Measurements from ENCODE around the gene GLI3.

GLI3 gene

DNA sequence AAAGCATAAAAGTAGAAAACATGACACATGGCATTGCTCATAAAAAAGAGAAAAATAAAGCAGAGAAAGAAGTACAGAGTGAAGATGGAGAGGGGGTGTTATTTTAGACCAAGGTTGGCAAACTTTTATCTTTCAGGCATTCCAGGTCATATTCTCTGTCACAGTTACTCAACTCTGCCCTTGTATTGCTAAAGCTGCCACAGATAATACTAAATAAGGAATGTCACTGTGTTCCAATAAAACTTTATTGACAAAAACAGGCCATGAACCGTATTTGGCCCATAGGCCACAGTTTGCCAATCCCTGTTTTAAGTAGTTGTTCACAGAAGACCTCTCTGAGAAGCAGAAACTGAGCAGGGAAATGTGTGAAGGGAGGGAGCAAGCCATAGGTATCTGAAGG is 167.4 kb downstream of the GLI3 start:
- ChIA-PET CTCF (no interaction called here), POLR2A (no interaction called here)
- TF ChIP-seq, protein P1, sequence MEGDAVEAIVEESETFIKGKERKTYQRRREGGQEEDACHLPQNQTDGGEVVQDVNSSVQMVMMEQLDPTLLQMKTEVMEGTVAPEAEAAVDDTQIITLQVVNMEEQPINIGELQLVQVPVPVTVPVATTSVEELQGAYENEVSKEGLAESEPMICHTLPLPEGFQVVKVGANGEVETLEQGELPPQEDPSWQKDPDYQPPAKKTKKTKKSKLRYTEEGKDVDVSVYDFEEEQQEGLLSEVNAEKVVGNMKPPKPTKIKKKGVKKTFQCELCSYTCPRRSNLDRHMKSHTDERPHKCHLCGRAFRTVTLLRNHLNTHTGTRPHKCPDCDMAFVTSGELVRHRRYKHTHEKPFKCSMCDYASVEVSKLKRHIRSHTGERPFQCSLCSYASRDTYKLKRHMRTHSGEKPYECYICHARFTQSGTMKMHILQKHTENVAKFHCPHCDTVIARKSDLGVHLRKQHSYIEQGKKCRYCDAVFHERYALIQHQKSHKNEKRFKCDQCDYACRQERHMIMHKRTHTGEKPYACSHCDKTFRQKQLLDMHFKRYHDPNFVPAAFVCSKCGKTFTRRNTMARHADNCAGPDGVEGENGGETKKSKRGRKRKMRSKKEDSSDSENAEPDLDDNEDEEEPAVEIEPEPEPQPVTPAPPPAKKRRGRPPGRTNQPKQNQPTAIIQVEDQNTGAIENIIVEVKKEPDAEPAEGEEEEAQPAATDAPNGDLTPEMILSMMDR (IDR thresholded peaks at IDR 0.05; ENCODE audit: insufficient read depth, low read length, missing control alignments), result no peak
- DNase-seq (ENCODE audit: low read depth, low spot score), result no peak
- H3K4me3 ChIP-seq (ENCODE audit: low read depth, low read length), result no peak overlapping the region

GRCh38 chr7:42068554-42069280 is 168.3 kb downstream of the GLI3 start:
- TF ChIP-seq, protein P1 (IDR thresholded peaks at IDR 0.05; ENCODE audit: insufficient read depth, low read length, missing control alignments), result no peak
- no peak overlapping the region for H3K4me3 ChIP-seq (ENCODE audit: low read depth, low read length)
- CTCF ChIA-PET, result interaction anchor here (0.9 to 1.3 kb wide), 2 partner anchors 9 to 22 kb away, joined by 3 read pairs; no protein-coding TSS in a partner anchor
- no peak for DNase-seq (ENCODE audit: low read depth, low spot score)
- POLR2A ChIA-PET, result no interaction called here

- TF ChIP-seq, protein P1 (IDR thresholded peaks at IDR 0.05; ENCODE audit: insufficient read depth, low read length, missing control alignments), result no peak
- no peak for DNase-seq (ENCODE audit: low read depth, low spot score)
- ChIA-PET POLR2A (no interaction called here), CTCF (no interaction called here)
- H3K4me3 ChIP-seq (ENCODE audit: low read depth, low read length), result no peak overlapping the region
These were observed 171.1 kb downstream of the GLI3 start for GRCh38 chr7:42065942-42066341.

- H3K4me3 ChIP-seq (ENCODE audit: low read depth, low read length), result no peak overlapping the region
- TF ChIP-seq, protein P1 (IDR thresholded peaks at IDR 0.05; ENCODE audit: insufficient read depth, low read length, missing control alignments), result no peak
- ChIA-PET CTCF (interaction anchor here (0.7 kb wide), 1 partner anchor 13 kb away, joined by 3 read pairs; no protein-coding TSS in a partner anchor), POLR2A (no interaction called here)
- no peak for DNase-seq (ENCODE audit: low read depth, low spot score)
These were observed 172.0 kb downstream of the GLI3 start for GRCh38 chr7:42065015-42065414.

DNA sequence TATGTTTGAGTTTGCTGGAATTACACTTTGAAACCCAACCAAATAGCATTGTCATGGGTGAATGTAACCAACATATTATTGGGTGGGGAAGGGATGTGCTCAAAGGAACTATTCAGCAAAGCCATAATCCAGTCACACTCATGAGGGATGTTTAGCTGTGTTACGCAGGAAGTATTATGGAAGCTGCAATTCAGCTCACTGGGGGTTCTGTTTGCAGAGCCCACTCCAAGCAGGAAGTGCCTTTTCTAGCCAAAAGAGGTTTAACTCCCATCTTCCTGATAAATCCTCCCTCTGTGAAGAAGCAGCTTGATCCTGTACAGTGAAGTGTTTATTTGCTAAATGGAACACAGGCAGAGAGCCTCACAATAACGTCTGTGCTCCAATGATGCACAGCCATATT is 172.5 kb downstream of the GLI3 start:
- TF ChIP-seq, protein P1 (IDR thresholded peaks at IDR 0.05; ENCODE audit: insufficient read depth, low read length, missing control alignments), result no peak
- DNase-seq (ENCODE audit: low read depth, low spot score), result no peak
- H3K4me3 ChIP-seq (ENCODE audit: low read depth, low read length), result no peak overlapping the region
- CTCF ChIA-PET, result no interaction called here
- POLR2A ChIA-PET, result no interaction called here

DNA sequence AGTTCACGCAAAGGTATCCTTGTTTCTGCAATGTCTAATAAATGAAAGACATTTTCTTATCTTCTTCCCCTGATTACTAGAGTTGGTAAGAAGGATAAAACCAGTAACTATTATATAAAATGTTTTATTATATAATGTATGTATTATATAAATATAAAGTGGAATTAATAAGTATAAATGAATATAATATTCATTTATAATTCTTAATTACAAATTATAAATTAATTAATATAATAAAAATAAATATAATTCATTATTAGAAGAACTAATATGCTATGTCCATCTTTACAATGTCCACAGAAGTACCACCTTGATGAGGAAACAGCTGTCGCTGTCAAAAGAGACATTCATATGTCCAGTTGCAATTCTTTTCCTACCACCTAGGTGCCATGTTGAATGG is 177.7 kb downstream of the GLI3 start:
- CTCF ChIA-PET, result interaction anchor here (1.8 kb wide), 1 partner anchor 119 kb away, joined by 5 read pairs; no protein-coding TSS in a partner anchor
- H3K4me3 ChIP-seq (ENCODE audit: low read depth, low read length), result no peak overlapping the region
- TF ChIP-seq, protein P1 (IDR thresholded peaks at IDR 0.05; ENCODE audit: insufficient read depth, low read length, missing control alignments), result no peak
- DNase-seq (ENCODE audit: low read depth, low spot score), result no peak
- POLR2A ChIA-PET, result no interaction called here
